HG03520 (cell line): ENCODE data around the gene ASCL3.
"Not testable (repeated sequence)": the region's sequence is repeated elsewhere in the genome, so short reads cannot be mapped to it uniquely, and the experiment has no call there.

Experiments used
- ATAC-seq: cut with Tn5 transposase; IDR thresholded peaks from one replicate; pipeline ENCODE4 v1.9.1; 2021; ENCODE audit warnings: mild to moderate bottlenecking, moderate library complexity; ENCODE audit not compliant: unreplicated experiment

Gene ASCL3

GRCh38 chr11:8942518-8943066 lies at the start of gene ASCL3:
Gene ASCL3 (minus strand): TSS chr11:8943016. CDS start chr11:8938161, 4,855 bp downstream.
- ATAC-seq, result no peak

GRCh38 chr11:8989453-8989852 lies 46.6 kb upstream of the ASCL3 start:
- no peak for ATAC-seq

- no peak for ATAC-seq
Observed at GRCh38 chr11:8988329-8989234, 45.8 kb upstream of the ASCL3 start.

- ATAC-seq, result no peak
Observed at GRCh38 chr11:8987446-8987845, 44.6 kb upstream of the ASCL3 start.

- not testable (repeated sequence) for ATAC-seq
Observed at GRCh38 chr11:8986772-8987171, 44.0 kb upstream of the ASCL3 start.

- ATAC-seq, result no peak
Observed at GRCh38 chr11:8985462-8985861, 42.6 kb upstream of the ASCL3 start.

- no peak for ATAC-seq
Observed at GRCh38 chr11:8983552-8983951, 40.7 kb upstream of the ASCL3 start.

- ATAC-seq, result no peak
Observed at GRCh38 chr11:8980485-8980884, 37.7 kb upstream of the ASCL3 start.

- ATAC-seq, result not testable (repeated sequence)
Observed at GRCh38 chr11:8979365-8979764, 36.5 kb upstream of the ASCL3 start.

GRCh38 chr11:8973121-8973520 lies 30.3 kb upstream of the ASCL3 start:
- no peak for ATAC-seq

- no peak for ATAC-seq
Observed at GRCh38 chr11:8971924-8972316, 29.1 kb upstream of the ASCL3 start.

- no peak for ATAC-seq
Observed at GRCh38 chr11:8971196-8971923, 28.5 kb upstream of the ASCL3 start.

GRCh38 chr11:8967184-8967583 lies 24.4 kb upstream of the ASCL3 start:
- no peak for ATAC-seq

GRCh38 chr11:8964324-8965320 lies 21.8 kb upstream of the ASCL3 start, which contains the start of gene TMEM9B:
Gene TMEM9B (minus strand): TSS chr11:8964442. CDS start chr11:8964313, 129 bp downstream.
- ATAC-seq, result peak; percentile 66

GRCh38 chr11:8963569-8964323 lies 20.9 kb upstream of the ASCL3 start:
- ATAC-seq, result peak; percentile 47

GRCh38 chr11:8962841-8963240 lies 20.0 kb upstream of the ASCL3 start:
- no peak for ATAC-seq

GRCh38 chr11:8961401-8961800 lies 18.6 kb upstream of the ASCL3 start:
- ATAC-seq, result no peak

- peak; percentile 46 for ATAC-seq
Observed at GRCh38 chr11:8959546-8960166, 16.8 kb upstream of the ASCL3 start.

GRCh38 chr11:8956860-8957259 lies 14.0 kb upstream of the ASCL3 start:
- ATAC-seq, result no peak
